ENCODE results near the gene SMOC2. TPM values are rescaled to one million over a fixed set of nuclear protein-coding genes. Genes with fewer than 3 reads are reported as not detected.
A peak's percentile ranks its signal among the peaks of the same experiment; 100 is the strongest.

Gene SMOC2
- total RNA-seq, 5 donors from 2014 or later (not counting 1 experiment from before 2014, with no cell fraction given) = 0.06 to 0.20 (median 0.16) TPM; not detected in 2

GRCh38 chr6:168616816-168617765, 176.1 kb downstream of the SMOC2 start:
- Histone ChIP-seq H3K27me3 (replicated peaks in 1 of 2; ENCODE audit: control insufficient read depth in 2 of 2, extremely low read depth in 1 of 2, insufficient read depth in 2 of 2, low read length in 1 of 2) (no peaks in the 10 kb centered on the region), H3K4me1 (ENCODE audit: control insufficient read depth in 1 of 2, extremely low read depth in 1 of 2, insufficient read depth in 2 of 2, low read length in 2 of 2) (no peaks in the 10 kb centered on the region), H3K9me3 (no peaks in the 10 kb centered on the region), H3K36me3 (ENCODE audit: control insufficient read depth in 2 of 2, extremely low read depth in 1 of 2, insufficient read depth in 1 of 2, low read length in 1 of 2) (no peaks in the 10 kb centered on the region), H3K4me3 (ENCODE audit: control insufficient read depth in 1 of 2, extremely low read depth in 1 of 2, low read length in 1 of 2) (no peak overlapping the region), H3K27ac (ENCODE audit: low read length) (no peak overlapping the region)
- no peak overlapping the region for H3K4me3 Mint-ChIP-seq
- H3K9me3 Mint-ChIP-seq = peaks cover 6 to 13% (median 13%) of the 10 kb centered on the region in 3 donors
- CTCF ChIA-PET = no interaction called here
- no peaks in the 10 kb centered on the region for H3K36me3 Mint-ChIP-seq
- WGBS (ENCODE audit: insufficient coverage) = 88% methylated on average over 17 of the region's 21 CpGs
- peaks cover 2 to 18% of the 10 kb centered on the region in 2 donors for H3K27me3 Mint-ChIP-seq
- POLR2A ChIA-PET = no interaction called here
- peak overlapping the region in 1 of 2 donors; percentile 6 for H3K27ac Mint-ChIP-seq
- DNase-seq (no peak), ATAC-seq (replicated peaks in 1 of 4) (no peak)
- H3K4me1 Mint-ChIP-seq = peaks cover 0 to 15% (median 11%) of the 10 kb centered on the region in 3 donors

- no peak overlapping the region for H3K4me3 ChIP-seq (ENCODE audit: control insufficient read depth in 1 of 2, extremely low read depth in 1 of 2, low read length in 1 of 2)
- H3K36me3 ChIP-seq (ENCODE audit: control insufficient read depth in 2 of 2, extremely low read depth in 1 of 2, insufficient read depth in 1 of 2, low read length in 1 of 2) = no peaks in the 10 kb centered on the region
- H3K4me1 ChIP-seq (ENCODE audit: control insufficient read depth in 1 of 2, extremely low read depth in 1 of 2, insufficient read depth in 2 of 2, low read length in 2 of 2) = no peaks in the 10 kb centered on the region
- Mint-ChIP-seq H3K27me3 (peaks cover 2 to 18% of the 10 kb centered on the region in 2 donors), H3K4me1 (peaks cover 0 to 15% (median 11%) of the 10 kb centered on the region in 3 donors), H3K27ac (peak overlapping the region in 1 of 2 donors; percentile 49), H3K36me3 (no peaks in the 10 kb centered on the region), H3K9me3 (peaks cover 7 to 13% (median 13%) of the 10 kb centered on the region in 3 donors), H3K4me3 (no peak overlapping the region)
- 75% methylated on average over 9 of the region's 21 CpGs for WGBS (ENCODE audit: insufficient coverage)
- no peaks in the 10 kb centered on the region for H3K27me3 ChIP-seq (replicated peaks in 1 of 2; ENCODE audit: control insufficient read depth in 2 of 2, extremely low read depth in 1 of 2, insufficient read depth in 2 of 2, low read length in 1 of 2)
- no peak overlapping the region for H3K27ac ChIP-seq (ENCODE audit: low read length)
- no peak for ATAC-seq (replicated peaks in 1 of 4)
- H3K9me3 ChIP-seq = no peaks in the 10 kb centered on the region
- no peak for DNase-seq
- ChIA-PET CTCF (no interaction called here), POLR2A (no interaction called here)
Measured at GRCh38 chr6:168618546-168619315, 177.7 kb downstream of the SMOC2 start.

- Histone ChIP-seq H3K27ac (ENCODE audit: low read length) (no peak overlapping the region), H3K27me3 (replicated peaks in 1 of 2; ENCODE audit: control insufficient read depth in 2 of 2, extremely low read depth in 1 of 2, insufficient read depth in 2 of 2, low read length in 1 of 2) (no peaks in the 10 kb centered on the region), H3K4me3 (ENCODE audit: control insufficient read depth in 1 of 2, extremely low read depth in 1 of 2, low read length in 1 of 2) (no peak overlapping the region), H3K4me1 (ENCODE audit: control insufficient read depth in 1 of 2, extremely low read depth in 1 of 2, insufficient read depth in 2 of 2, low read length in 2 of 2) (no peaks in the 10 kb centered on the region), H3K9me3 (no peaks in the 10 kb centered on the region), H3K36me3 (ENCODE audit: control insufficient read depth in 2 of 2, extremely low read depth in 1 of 2, insufficient read depth in 1 of 2, low read length in 1 of 2) (no peaks in the 10 kb centered on the region)
- H3K9me3 Mint-ChIP-seq = peaks cover 7 to 13% (median 13%) of the 10 kb centered on the region in 3 donors
- H3K27ac Mint-ChIP-seq = peak overlapping the region in 1 of 2 donors; percentile 62
- H3K36me3 Mint-ChIP-seq = no peaks in the 10 kb centered on the region
- ChIA-PET CTCF (no interaction called here), POLR2A (no interaction called here)
- peak overlapping the region in 1 of 3 donors; percentile 22 for H3K4me3 Mint-ChIP-seq
- DNase-seq (peak in 4 of 35 experiments; percentile 4 to 36 (median 14)), ATAC-seq (replicated peaks in 1 of 4) (peak in 1 of 4 experiments; percentile 93)
- 51% methylated on average over 17 of the region's 19 CpGs for WGBS (ENCODE audit: insufficient coverage)
- H3K4me1 Mint-ChIP-seq = peaks cover 0 to 15% (median 11%) of the 10 kb centered on the region in 3 donors
- H3K27me3 Mint-ChIP-seq = peaks cover 2 to 18% of the 10 kb centered on the region in 2 donors
Measured at GRCh38 chr6:168619560-168620314, 178.8 kb downstream of the SMOC2 start.

GRCh38 chr6:168620578-168620977, 179.6 kb downstream of the SMOC2 start:
- Histone ChIP-seq H3K27ac (ENCODE audit: low read length) (no peak overlapping the region), H3K4me3 (ENCODE audit: control insufficient read depth in 1 of 2, extremely low read depth in 1 of 2, low read length in 1 of 2) (no peak overlapping the region), H3K9me3 (no peaks in the 10 kb centered on the region), H3K27me3 (replicated peaks in 1 of 2; ENCODE audit: control insufficient read depth in 2 of 2, extremely low read depth in 1 of 2, insufficient read depth in 2 of 2, low read length in 1 of 2) (no peaks in the 10 kb centered on the region), H3K4me1 (ENCODE audit: control insufficient read depth in 1 of 2, extremely low read depth in 1 of 2, insufficient read depth in 2 of 2, low read length in 2 of 2) (no peaks in the 10 kb centered on the region), H3K36me3 (ENCODE audit: control insufficient read depth in 2 of 2, extremely low read depth in 1 of 2, insufficient read depth in 1 of 2, low read length in 1 of 2) (no peaks in the 10 kb centered on the region)
- Mint-ChIP-seq H3K27ac (no peak overlapping the region), H3K4me3 (no peak overlapping the region), H3K36me3 (no peaks in the 10 kb centered on the region), H3K9me3 (peaks cover 7 to 10% (median 9%) of the 10 kb centered on the region in 3 donors), H3K4me1 (peaks cover 0 to 15% (median 11%) of the 10 kb centered on the region in 3 donors), H3K27me3 (peaks cover 2 to 18% of the 10 kb centered on the region in 2 donors)
- no peak for ATAC-seq (replicated peaks in 1 of 4)
- no peak for DNase-seq
- CTCF ChIA-PET = no interaction called here
- POLR2A ChIA-PET = no interaction called here
- 70% methylated on average over 5 of the region's 6 CpGs for WGBS (ENCODE audit: insufficient coverage)

GRCh38 chr6:168623736-168624135, 182.8 kb downstream of the SMOC2 start:
- CTCF ChIA-PET = interaction anchor here in 1 of 2 donors (0.6 kb wide), 1 partner anchor 616 kb away, joined by 4 read pairs; no protein-coding TSS in a partner anchor

More at GRCh38 chr6:168623736-168624135, 182.8 kb downstream of the SMOC2 start:
- DNase-seq = no peak
- 90% methylated on average over 2 of the region's 13 CpGs for WGBS (ENCODE audit: insufficient coverage)
- Histone ChIP-seq H3K4me3 (ENCODE audit: control insufficient read depth in 1 of 2, extremely low read depth in 1 of 2, low read length in 1 of 2) (no peak overlapping the region), H3K27me3 (replicated peaks in 1 of 2; ENCODE audit: control insufficient read depth in 2 of 2, extremely low read depth in 1 of 2, insufficient read depth in 2 of 2, low read length in 1 of 2) (peaks cover 0 to 5% of the 10 kb centered on the region in 2 experiments), H3K9me3 (no peaks in the 10 kb centered on the region), H3K27ac (ENCODE audit: low read length) (no peak overlapping the region), H3K4me1 (ENCODE audit: control insufficient read depth in 1 of 2, extremely low read depth in 1 of 2, insufficient read depth in 2 of 2, low read length in 2 of 2) (no peaks in the 10 kb centered on the region), H3K36me3 (ENCODE audit: control insufficient read depth in 2 of 2, extremely low read depth in 1 of 2, insufficient read depth in 1 of 2, low read length in 1 of 2) (no peaks in the 10 kb centered on the region)
- POLR2A ChIA-PET = no interaction called here
- Mint-ChIP-seq H3K36me3 (no peaks in the 10 kb centered on the region), H3K27me3 (peaks cover 0 to 10% of the 10 kb centered on the region in 2 donors), H3K9me3 (peaks cover 5 to 8% (median 7%) of the 10 kb centered on the region in 3 donors), H3K27ac (no peak overlapping the region), H3K4me1 (peaks cover 0 to 15% (median 11%) of the 10 kb centered on the region in 3 donors), H3K4me3 (no peak overlapping the region)
- ATAC-seq (replicated peaks in 1 of 4) = no peak

All from T-cell (primary cell).